ENCODE data around the gene VIPR1.

GRCh38 chr3:42518800-42519567 is 16.5 kb downstream of the VIPR1 start:
- TF ChIP-seq, protein P1, sequence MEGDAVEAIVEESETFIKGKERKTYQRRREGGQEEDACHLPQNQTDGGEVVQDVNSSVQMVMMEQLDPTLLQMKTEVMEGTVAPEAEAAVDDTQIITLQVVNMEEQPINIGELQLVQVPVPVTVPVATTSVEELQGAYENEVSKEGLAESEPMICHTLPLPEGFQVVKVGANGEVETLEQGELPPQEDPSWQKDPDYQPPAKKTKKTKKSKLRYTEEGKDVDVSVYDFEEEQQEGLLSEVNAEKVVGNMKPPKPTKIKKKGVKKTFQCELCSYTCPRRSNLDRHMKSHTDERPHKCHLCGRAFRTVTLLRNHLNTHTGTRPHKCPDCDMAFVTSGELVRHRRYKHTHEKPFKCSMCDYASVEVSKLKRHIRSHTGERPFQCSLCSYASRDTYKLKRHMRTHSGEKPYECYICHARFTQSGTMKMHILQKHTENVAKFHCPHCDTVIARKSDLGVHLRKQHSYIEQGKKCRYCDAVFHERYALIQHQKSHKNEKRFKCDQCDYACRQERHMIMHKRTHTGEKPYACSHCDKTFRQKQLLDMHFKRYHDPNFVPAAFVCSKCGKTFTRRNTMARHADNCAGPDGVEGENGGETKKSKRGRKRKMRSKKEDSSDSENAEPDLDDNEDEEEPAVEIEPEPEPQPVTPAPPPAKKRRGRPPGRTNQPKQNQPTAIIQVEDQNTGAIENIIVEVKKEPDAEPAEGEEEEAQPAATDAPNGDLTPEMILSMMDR (conservative IDR thresholded peaks at IDR 0.05; ENCODE audit: low read depth, low read length): peak; percentile 50
- TF ChIP-seq EZH2 (IDR thresholded peaks at IDR 0.05; ENCODE audit: low read length, unreplicated experiment): no peak
